Measurements from ENCODE around the gene IPO13. TPM values are rescaled to one million over a fixed set of nuclear protein-coding genes. Genes with fewer than 3 reads are reported as not detected.

Gene IPO13
- total RNA-seq, 2 donors from 2014 or later, result 22.2 to 34.3 TPM

- ATAC-seq (ENCODE audit: insufficient number of reproducible peaks, low FRiP score, low read depth), result no peak
- DNase-seq (ENCODE audit: low spot score), result no peak
- Histone ChIP-seq H3K4me1 (ENCODE audit: control insufficient read depth in 1 of 2, low read depth in 2 of 2) (peaks cover 7 to 19% of the 10 kb centered on the region in 2 donors), H3K36me3 (peaks cover 14% of the 10 kb centered on the region), H3K27me3 (replicated peaks; ENCODE audit: insufficient read depth) (no peaks in the 10 kb centered on the region), H3K9me3 (no peaks in the 10 kb centered on the region), H3K4me3 (no peak overlapping the region), H3K27ac (no peak overlapping the region)
- TF ChIP-seq CTCF (IDR thresholded peaks at IDR 0.05), result no peak
These were observed 21.7 kb downstream of the IPO13 start for GRCh38 chr1:43968348-43968948.

- no peak for ATAC-seq (ENCODE audit: insufficient number of reproducible peaks, low FRiP score, low read depth)
- peak overlapping the region; percentile 85 for H3K4me3 ChIP-seq
- no peaks in the 10 kb centered on the region for H3K27me3 ChIP-seq (replicated peaks; ENCODE audit: insufficient read depth)
- H3K36me3 ChIP-seq, result peaks cover 6% of the 10 kb centered on the region
- peaks cover 7 to 25% of the 10 kb centered on the region in 2 donors for H3K4me1 ChIP-seq (ENCODE audit: control insufficient read depth in 1 of 2, low read depth in 2 of 2)
- TF ChIP-seq CTCF (IDR thresholded peaks at IDR 0.05), result no peak
- no peak overlapping the region for H3K27ac ChIP-seq
- no peaks in the 10 kb centered on the region for H3K9me3 ChIP-seq
- no peak for DNase-seq (ENCODE audit: low spot score)
These were observed 22.6 kb downstream of the IPO13 start for GRCh38 chr1:43969416-43969745.

GRCh38 chr1:43969746-43970466 lies 23.2 kb downstream of the IPO13 start, which contains the start of gene DPH2:
TSS of gene DPH2 (plus strand) at chr1:43970010. CDS start at chr1:43970176, 166 bp downstream.
- peak; percentile 55 for TF ChIP-seq CTCF (IDR thresholded peaks at IDR 0.05)
- Histone ChIP-seq H3K27ac (no peak within 1 kb of the TSS), H3K9me3 (no peaks in the 10 kb centered on the region), H3K4me1 (ENCODE audit: control insufficient read depth in 1 of 2, low read depth in 2 of 2) (peaks cover 7 to 26% of the 10 kb centered on the region in 2 donors), H3K36me3 (peaks cover 6% of the 10 kb centered on the region), H3K27me3 (replicated peaks; ENCODE audit: insufficient read depth) (no peaks in the 10 kb centered on the region), H3K4me3 (peak within 1 kb of the TSS; percentile 85)
- ATAC-seq (ENCODE audit: insufficient number of reproducible peaks, low FRiP score, low read depth) (peak; percentile 96), DNase-seq (ENCODE audit: low spot score) (peak; percentile 96)

- no peak for DNase-seq (ENCODE audit: low spot score)
- Histone ChIP-seq H3K36me3 (peaks cover 6% of the 10 kb centered on the region), H3K4me3 (peak overlapping the region; percentile 85), H3K4me1 (ENCODE audit: control insufficient read depth in 1 of 2, low read depth in 2 of 2) (peaks cover 8 to 28% of the 10 kb centered on the region in 2 donors), H3K9me3 (no peaks in the 10 kb centered on the region), H3K27ac (no peak overlapping the region), H3K27me3 (replicated peaks; ENCODE audit: insufficient read depth) (no peaks in the 10 kb centered on the region)
- ATAC-seq (ENCODE audit: insufficient number of reproducible peaks, low FRiP score, low read depth), result no peak
- TF ChIP-seq CTCF (IDR thresholded peaks at IDR 0.05), result no peak
These were observed 23.8 kb downstream of the IPO13 start for GRCh38 chr1:43970502-43970901.

GRCh38 chr1:43970911-43971310 lies 24.2 kb downstream of the IPO13 start:
- H3K9me3 ChIP-seq, result no peaks in the 10 kb centered on the region
- DNase-seq (ENCODE audit: low spot score), result no peak
- H3K36me3 ChIP-seq, result peaks cover 6% of the 10 kb centered on the region
- TF ChIP-seq CTCF (IDR thresholded peaks at IDR 0.05), result no peak
- H3K4me1 ChIP-seq (ENCODE audit: control insufficient read depth in 1 of 2, low read depth in 2 of 2), result peaks cover 12 to 32% of the 10 kb centered on the region in 2 donors
- no peak overlapping the region for H3K4me3 ChIP-seq
- no peak overlapping the region for H3K27ac ChIP-seq
- ATAC-seq (ENCODE audit: insufficient number of reproducible peaks, low FRiP score, low read depth), result no peak
- no peaks in the 10 kb centered on the region for H3K27me3 ChIP-seq (replicated peaks; ENCODE audit: insufficient read depth)
